Liver (tissue), 9 donors: ENCODE results near the gene IL1RAPL2. TPM values are rescaled to one million over a fixed set of nuclear protein-coding genes. Genes with fewer than 3 reads are reported as not detected.
A peak's percentile ranks its signal among the peaks of the same experiment; 100 is the strongest.

Experiments used
- DNase-seq: peaks from one replicate; pipeline ENCODE4 v3.0.0-alpha.2; 2017; ENCODE audit warnings: low spot score
- H3K27ac ChIP-seq, 2 donors: one replicate each; pipeline ENCODE4 v1.7.0; 2013; ENCODE audit warnings: inconsistent platforms in 2 of 2, low read length in 2 of 2, control low read depth in 1 of 2, low read depth in 1 of 2, mild to moderate bottlenecking in 1 of 2
- H3K27me3 ChIP-seq, 4 donors: one replicate each; pipeline versions ENCODE4 v1.6.1 to v1.7.0; 2013; ENCODE audit warnings: low read length in 3 of 4, inconsistent platforms in 1 of 4, mild to moderate bottlenecking in 1 of 4, moderate library complexity in 1 of 4; ENCODE audit not compliant: control insufficient read depth in 4 of 4, insufficient read depth in 4 of 4
- H3K36me3 ChIP-seq, 4 donors: one replicate each; pipeline versions ENCODE4 v1.6.1 to v1.7.0; 2013; ENCODE audit warnings: low read length in 3 of 4, mild to moderate bottlenecking in 3 of 4, low read depth in 1 of 4, moderate library complexity in 1 of 4; ENCODE audit not compliant: control insufficient read depth in 4 of 4, insufficient read depth in 3 of 4
- H3K4me1 ChIP-seq, 4 donors: one replicate each; pipeline versions ENCODE4 v1.6.1 to v1.7.0; 2013; ENCODE audit warnings: low read length in 3 of 4, mild to moderate bottlenecking in 3 of 4, moderate library complexity in 1 of 4; ENCODE audit not compliant: control insufficient read depth in 4 of 4, insufficient read depth in 4 of 4
- H3K4me3 ChIP-seq, 3 donors: one replicate each; pipeline versions ENCODE4 v1.6.1 to v1.7.0; 2013; ENCODE audit warnings: low read length in 3 of 3, control low read depth in 1 of 3, low read depth in 1 of 3, mild to moderate bottlenecking in 1 of 3
- H3K9ac ChIP-seq, 2 donors: one replicate each; pipeline ENCODE4 v1.7.0; 2013; ENCODE audit warnings: low read length in 2 of 2, mild to moderate bottlenecking in 2 of 2, moderate library complexity in 2 of 2, control low read depth in 1 of 2, low read depth in 1 of 2
- H3K9me3 ChIP-seq, 4 donors: one replicate each; pipeline versions ENCODE4 v1.6.1 to v1.7.0; 2013; ENCODE audit warnings: low read length in 3 of 4; ENCODE audit not compliant: control insufficient read depth in 4 of 4
- FOXA1 ChIP-seq: IDR thresholded peaks from 2 replicates; pipeline ENCODE4 v1.6.1; 2016; ENCODE audit warnings: antibody characterized with exemption
- FOXA2 ChIP-seq: IDR thresholded peaks from 2 replicates; pipeline ENCODE4 v1.6.1; 2016; ENCODE audit warnings: antibody characterized with exemption
- GABPA ChIP-seq, 2 donors: IDR thresholded peaks in 1 of 2; conservative IDR thresholded peaks in 1 of 2; 2 replicates each; pipeline ENCODE4 v1.6.1; 2016; ENCODE audit warnings: antibody characterized with exemption in 2 of 2, mild to moderate bottlenecking in 1 of 2, moderate library complexity in 1 of 2
- HNF4A ChIP-seq, 2 donors: conservative IDR thresholded peaks; 2 replicates each; pipeline ENCODE4 v1.6.1; 2016; ENCODE audit warnings: antibody characterized with exemption in 2 of 2, mild to moderate bottlenecking in 2 of 2
- JUND ChIP-seq, 2 donors: IDR thresholded peaks; 2 replicates each; pipeline ENCODE4 v1.6.1; 2016; ENCODE audit warnings: antibody characterized with exemption in 2 of 2
- RAD21 ChIP-seq, 2 donors: IDR thresholded peaks; 2 replicates each; pipeline ENCODE4 v1.6.1; 2016; ENCODE audit warnings: antibody characterized with exemption in 2 of 2, mild to moderate bottlenecking in 2 of 2
- RXRA ChIP-seq, 2 donors: IDR thresholded peaks; 2 replicates each; pipeline ENCODE4 v1.6.1; 2017 to 2018; ENCODE audit warnings: antibody characterized with exemption in 2 of 2, mild to moderate bottlenecking in 1 of 2
- SP1 ChIP-seq: IDR thresholded peaks from 2 replicates; pipeline ENCODE4 v1.6.1; 2018; ENCODE audit warnings: antibody characterized with exemption, mild to moderate bottlenecking
- TAF1 ChIP-seq: conservative IDR thresholded peaks from 2 replicates; pipeline ENCODE4 v1.6.1; 2016; ENCODE audit warnings: antibody characterized with exemption, mild to moderate bottlenecking
- YY1 ChIP-seq: IDR thresholded peaks from 2 replicates; pipeline ENCODE4 v1.6.1; 2016; ENCODE audit warnings: antibody characterized with exemption, mild to moderate bottlenecking
- WGBS: extraction: QIAGEN DNeasy Blood & Tissue Kit; methylation state at CpG from one replicate; pipeline ENCODE4 v1.1.7; 2013; 5-methylcytosine and 5-hydroxymethylcytosine counted together
- polyA plus RNA-seq, 2 donors: library from polyadenylated mRNA; stranded (reverse) in 1 of 2; unstranded in 1 of 2; fragments of 200-250 nt in 1 of 2; fragments of >200 nt in 1 of 2; fragmentation: Nextera tagmentation in 1 of 2; extraction: Ambion mirVana in 1 of 2; gene quantifications; one replicate each; pipeline versions ENCODE4 v1.2.1 to v1.2.3, GENCODE V29; 2013 to 2015
- total RNA-seq, 2 donors: library from RNA; depleted of rRNA; stranded (reverse); fragments of >200 nt; gene quantifications; one replicate each; pipeline ENCODE4 v1.2.3, GENCODE V29; 2014
- TF ChIP-seq, protein P1 (sequence below): IDR thresholded peaks from 2 replicates; pipeline ENCODE4 v1.6.1; 2016; ENCODE audit warnings: antibody characterized with exemption
- TF ChIP-seq, protein P2 (sequence below): IDR thresholded peaks from 2 replicates; pipeline ENCODE4 v1.6.1; 2016; ENCODE audit warnings: antibody characterized with exemption
- TF ChIP-seq, protein P3 (sequence below): IDR thresholded peaks from 2 replicates; pipeline ENCODE4 v1.6.1; 2016; ENCODE audit warnings: antibody characterized with exemption
- TF ChIP-seq, protein P4 (sequence below): fragments of 150-350 bp; IDR thresholded peaks from 2 replicates; pipeline ENCODE4 v1.5.1; 2017; ENCODE audit warnings: improper control_type of control experiment, low read depth, low read length; ENCODE audit not compliant: missing input control
- TF ChIP-seq, protein P5 (sequence below): IDR thresholded peaks from 2 replicates; pipeline ENCODE4 v1.6.1; 2016; ENCODE audit warnings: antibody characterized with exemption, mild to moderate bottlenecking
- donor health status: healthy.
- donor health status: healthy.
- donor health status: healthy.
- donor health status: healthy.
- donor health status: healthy.

Gene IL1RAPL2
- total and polyA plus RNA-seq, 4 donors: 0.20 to 1.6 (median 0.91) TPM

DNA sequence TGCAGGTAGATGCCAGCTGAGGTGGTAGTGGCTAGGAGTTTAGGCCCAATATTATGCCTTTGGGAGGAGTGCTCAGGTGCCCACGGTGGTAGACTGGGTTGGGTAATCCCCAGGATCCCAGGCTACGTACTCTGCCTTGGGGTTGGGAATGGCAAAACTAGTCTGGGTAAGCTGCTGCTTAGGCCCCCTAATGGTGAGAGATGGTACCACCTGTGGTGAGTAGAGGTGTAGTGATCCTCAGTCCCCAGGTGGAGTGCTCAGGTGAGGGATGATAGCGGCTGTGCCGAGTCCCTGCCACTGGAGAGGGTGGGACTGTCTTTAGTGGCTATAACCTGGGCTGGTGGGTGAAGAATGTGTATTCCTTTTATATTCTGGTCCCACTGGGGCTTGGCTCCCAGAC, 75.2 kb downstream of the IL1RAPL2 start:
- no peaks in the 10 kb centered on the region for H3K4me1 ChIP-seq
- H3K9me3 ChIP-seq: peaks cover 0 to 3% (median 0%) of the 10 kb centered on the region in 4 donors
- H3K27me3 ChIP-seq: no peaks in the 10 kb centered on the region
- DNase-seq: no peak
- no peak overlapping the region for H3K9ac ChIP-seq
- H3K27ac ChIP-seq: no peak overlapping the region
- TF ChIP-seq RXRA (IDR thresholded peaks at IDR 0.05) (no peak), JUND (IDR thresholded peaks at IDR 0.05) (no peak), RAD21 (IDR thresholded peaks at IDR 0.05) (peak in 1 of 2 donors; percentile 6), GABPA (IDR thresholded peaks at IDR 0.05 in 1 of 2, conservative IDR thresholded peaks at IDR 0.05 in 1 of 2) (no peak)
- TF ChIP-seq, protein P1, sequence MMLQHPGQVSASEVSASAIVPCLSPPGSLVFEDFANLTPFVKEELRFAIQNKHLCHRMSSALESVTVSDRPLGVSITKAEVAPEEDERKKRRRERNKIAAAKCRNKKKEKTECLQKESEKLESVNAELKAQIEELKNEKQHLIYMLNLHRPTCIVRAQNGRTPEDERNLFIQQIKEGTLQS: no peak
- TF ChIP-seq, protein P2, sequence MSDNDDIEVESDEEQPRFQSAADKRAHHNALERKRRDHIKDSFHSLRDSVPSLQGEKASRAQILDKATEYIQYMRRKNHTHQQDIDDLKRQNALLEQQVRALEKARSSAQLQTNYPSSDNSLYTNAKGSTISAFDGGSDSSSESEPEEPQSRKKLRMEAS: no peak
- TF ChIP-seq, protein P3, sequence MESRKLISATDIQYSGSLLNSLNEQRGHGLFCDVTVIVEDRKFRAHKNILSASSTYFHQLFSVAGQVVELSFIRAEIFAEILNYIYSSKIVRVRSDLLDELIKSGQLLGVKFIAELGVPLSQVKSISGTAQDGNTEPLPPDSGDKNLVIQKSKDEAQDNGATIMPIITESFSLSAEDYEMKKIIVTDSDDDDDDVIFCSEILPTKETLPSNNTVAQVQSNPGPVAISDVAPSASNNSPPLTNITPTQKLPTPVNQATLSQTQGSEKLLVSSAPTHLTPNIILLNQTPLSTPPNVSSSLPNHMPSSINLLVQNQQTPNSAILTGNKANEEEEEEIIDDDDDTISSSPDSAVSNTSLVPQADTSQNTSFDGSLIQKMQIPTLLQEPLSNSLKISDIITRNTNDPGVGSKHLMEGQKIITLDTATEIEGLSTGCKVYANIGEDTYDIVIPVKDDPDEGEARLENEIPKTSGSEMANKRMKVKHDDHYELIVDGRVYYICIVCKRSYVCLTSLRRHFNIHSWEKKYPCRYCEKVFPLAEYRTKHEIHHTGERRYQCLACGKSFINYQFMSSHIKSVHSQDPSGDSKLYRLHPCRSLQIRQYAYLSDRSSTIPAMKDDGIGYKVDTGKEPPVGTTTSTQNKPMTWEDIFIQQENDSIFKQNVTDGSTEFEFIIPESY: no peak
- H3K36me3 ChIP-seq: no peaks in the 10 kb centered on the region
- WGBS: 93% methylated on average over 4 of the region's 4 CpGs
- H3K4me3 ChIP-seq: no peak overlapping the region

DNA sequence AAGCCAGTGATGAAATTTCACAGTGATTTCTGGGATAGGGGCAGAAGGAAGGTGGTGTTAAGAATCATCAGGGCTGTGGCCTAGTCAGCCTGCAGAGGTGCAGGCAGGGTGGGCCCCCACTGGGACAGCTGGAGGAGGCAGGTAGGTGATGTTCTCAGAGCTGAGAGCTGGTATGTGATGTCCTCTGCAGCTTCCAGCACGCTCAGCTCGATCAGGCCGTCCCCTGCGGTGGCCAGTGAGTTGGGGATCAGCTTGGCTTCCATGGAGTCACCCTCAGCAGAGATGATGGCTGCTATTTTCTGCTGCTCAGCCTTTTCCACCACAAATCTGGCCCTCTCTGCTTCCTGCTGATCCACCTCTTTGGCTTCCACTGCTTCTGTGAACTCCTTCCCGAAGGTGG, 81.1 kb downstream of the IL1RAPL2 start:
- DNase-seq: no peak
- no peak for TF ChIP-seq SP1
- TF ChIP-seq FOXA2: no peak
- TF ChIP-seq RAD21 (IDR thresholded peaks at IDR 0.05): no peak
- Histone ChIP-seq H3K27ac (no peak overlapping the region), H3K4me3 (no peak overlapping the region), H3K4me1 (no peaks in the 10 kb centered on the region), H3K9me3 (no peaks in the 10 kb centered on the region), H3K36me3 (no peaks in the 10 kb centered on the region), H3K9ac (no peak overlapping the region), H3K27me3 (no peaks in the 10 kb centered on the region)
- 95% methylated on average over 5 of the region's 5 CpGs for WGBS

DNA sequence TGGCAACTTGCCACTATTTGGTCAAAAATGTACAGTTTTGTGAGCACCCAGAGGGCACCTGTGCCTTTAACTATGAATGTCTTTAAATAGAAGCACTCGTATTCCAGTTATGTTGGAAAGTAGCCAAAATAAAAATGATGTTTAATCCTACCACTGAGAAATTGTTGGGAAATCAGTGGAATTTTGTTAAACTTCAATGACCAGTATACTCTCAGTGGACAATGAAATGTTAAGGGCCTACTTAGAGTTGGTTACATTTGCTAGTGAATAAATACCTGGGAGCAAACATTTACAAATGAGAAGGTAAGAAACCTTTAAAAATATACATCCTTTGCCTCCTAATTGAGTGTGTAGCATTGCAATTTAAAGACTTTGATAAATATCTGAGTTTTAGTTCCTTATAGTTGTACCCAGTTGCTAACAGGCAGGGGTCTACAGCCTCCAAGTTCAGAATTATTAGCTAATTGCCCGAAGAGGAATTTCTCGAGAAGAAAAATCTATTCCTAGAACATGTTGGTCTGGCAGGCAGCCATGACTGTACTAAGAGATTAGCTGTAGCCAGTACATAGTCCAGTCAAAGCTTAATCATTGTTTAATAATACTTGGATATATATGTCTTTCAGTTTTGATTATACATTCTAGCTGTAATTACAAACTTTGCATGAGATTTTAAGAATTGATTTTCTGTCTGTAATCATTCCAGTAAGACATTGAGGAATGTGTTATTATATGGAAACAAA, 93.2 kb downstream of the IL1RAPL2 start:
- 7% methylated on average over 3 of the region's 3 CpGs for WGBS
- H3K27me3 ChIP-seq: peaks cover 0 to 2% (median 0%) of the 10 kb centered on the region in 4 donors
- H3K9me3 ChIP-seq: no peaks in the 10 kb centered on the region
- no peak overlapping the region for H3K4me3 ChIP-seq
- H3K36me3 ChIP-seq: no peaks in the 10 kb centered on the region
- no peak for DNase-seq
- no peak overlapping the region for H3K9ac ChIP-seq
- peak overlapping the region in 1 of 2 donors; percentile 37 for H3K27ac ChIP-seq
- H3K4me1 ChIP-seq: peaks cover 2 to 40% (median 32%) of the 10 kb centered on the region in 4 donors
- TF ChIP-seq, protein P4, sequence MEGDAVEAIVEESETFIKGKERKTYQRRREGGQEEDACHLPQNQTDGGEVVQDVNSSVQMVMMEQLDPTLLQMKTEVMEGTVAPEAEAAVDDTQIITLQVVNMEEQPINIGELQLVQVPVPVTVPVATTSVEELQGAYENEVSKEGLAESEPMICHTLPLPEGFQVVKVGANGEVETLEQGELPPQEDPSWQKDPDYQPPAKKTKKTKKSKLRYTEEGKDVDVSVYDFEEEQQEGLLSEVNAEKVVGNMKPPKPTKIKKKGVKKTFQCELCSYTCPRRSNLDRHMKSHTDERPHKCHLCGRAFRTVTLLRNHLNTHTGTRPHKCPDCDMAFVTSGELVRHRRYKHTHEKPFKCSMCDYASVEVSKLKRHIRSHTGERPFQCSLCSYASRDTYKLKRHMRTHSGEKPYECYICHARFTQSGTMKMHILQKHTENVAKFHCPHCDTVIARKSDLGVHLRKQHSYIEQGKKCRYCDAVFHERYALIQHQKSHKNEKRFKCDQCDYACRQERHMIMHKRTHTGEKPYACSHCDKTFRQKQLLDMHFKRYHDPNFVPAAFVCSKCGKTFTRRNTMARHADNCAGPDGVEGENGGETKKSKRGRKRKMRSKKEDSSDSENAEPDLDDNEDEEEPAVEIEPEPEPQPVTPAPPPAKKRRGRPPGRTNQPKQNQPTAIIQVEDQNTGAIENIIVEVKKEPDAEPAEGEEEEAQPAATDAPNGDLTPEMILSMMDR: no peak
- TF ChIP-seq FOXA2: no peak
- TF ChIP-seq, protein P1: no peak
- TF ChIP-seq RAD21 (IDR thresholded peaks at IDR 0.05): no peak
- TF ChIP-seq, protein P5, sequence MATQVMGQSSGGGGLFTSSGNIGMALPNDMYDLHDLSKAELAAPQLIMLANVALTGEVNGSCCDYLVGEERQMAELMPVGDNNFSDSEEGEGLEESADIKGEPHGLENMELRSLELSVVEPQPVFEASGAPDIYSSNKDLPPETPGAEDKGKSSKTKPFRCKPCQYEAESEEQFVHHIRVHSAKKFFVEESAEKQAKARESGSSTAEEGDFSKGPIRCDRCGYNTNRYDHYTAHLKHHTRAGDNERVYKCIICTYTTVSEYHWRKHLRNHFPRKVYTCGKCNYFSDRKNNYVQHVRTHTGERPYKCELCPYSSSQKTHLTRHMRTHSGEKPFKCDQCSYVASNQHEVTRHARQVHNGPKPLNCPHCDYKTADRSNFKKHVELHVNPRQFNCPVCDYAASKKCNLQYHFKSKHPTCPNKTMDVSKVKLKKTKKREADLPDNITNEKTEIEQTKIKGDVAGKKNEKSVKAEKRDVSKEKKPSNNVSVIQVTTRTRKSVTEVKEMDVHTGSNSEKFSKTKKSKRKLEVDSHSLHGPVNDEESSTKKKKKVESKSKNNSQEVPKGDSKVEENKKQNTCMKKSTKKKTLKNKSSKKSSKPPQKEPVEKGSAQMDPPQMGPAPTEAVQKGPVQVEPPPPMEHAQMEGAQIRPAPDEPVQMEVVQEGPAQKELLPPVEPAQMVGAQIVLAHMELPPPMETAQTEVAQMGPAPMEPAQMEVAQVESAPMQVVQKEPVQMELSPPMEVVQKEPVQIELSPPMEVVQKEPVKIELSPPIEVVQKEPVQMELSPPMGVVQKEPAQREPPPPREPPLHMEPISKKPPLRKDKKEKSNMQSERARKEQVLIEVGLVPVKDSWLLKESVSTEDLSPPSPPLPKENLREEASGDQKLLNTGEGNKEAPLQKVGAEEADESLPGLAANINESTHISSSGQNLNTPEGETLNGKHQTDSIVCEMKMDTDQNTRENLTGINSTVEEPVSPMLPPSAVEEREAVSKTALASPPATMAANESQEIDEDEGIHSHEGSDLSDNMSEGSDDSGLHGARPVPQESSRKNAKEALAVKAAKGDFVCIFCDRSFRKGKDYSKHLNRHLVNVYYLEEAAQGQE: no peak
- TF ChIP-seq TAF1: no peak
- TF ChIP-seq RXRA (IDR thresholded peaks at IDR 0.05): peak in 1 of 2 donors; percentile 14
- TF ChIP-seq YY1: no peak
- TF ChIP-seq, protein P3: no peak
- TF ChIP-seq, protein P2: no peak
- no peak for TF ChIP-seq FOXA1
- TF ChIP-seq HNF4A (conservative IDR thresholded peaks at IDR 0.05): peak in 1 of 2 donors; percentile 46
